22Rv1 (cell line): ENCODE data around the gene ZNF652.

Source experiments
- CTCF ChIP-seq: fragments of 450-650 bp; IDR thresholded peaks from 2 replicates; pipeline ENCODE4 v1.5.1; 2017; ENCODE audit warnings: mild to moderate bottlenecking
- ZFX ChIP-seq: fragments of 450-650 bp; IDR thresholded peaks from 2 replicates; pipeline ENCODE4 v1.6.1; 2017; ENCODE audit warnings: antibody characterized with exemption, borderline replicate concordance

GRCh38 chr17:49369089-49369488 lies 7.0 kb upstream of the ZNF652 start:
- TF ChIP-seq CTCF (no peak), ZFX (no peak)
